ENCODE measurements around the gene ROPN1L.

GRCh38 chr5:10478436-10478835, 36.8 kb downstream of the ROPN1L start:
- TF ChIP-seq POLR2A (IDR thresholded peaks at IDR 0.05; ENCODE audit: borderline replicate concordance, extremely low read depth, insufficient read depth, insufficient read length), result no peak
- TF ChIP-seq EZH2 (IDR thresholded peaks at IDR 0.05), result no peak
- TF ChIP-seq SIN3A (IDR thresholded peaks at IDR 0.05; ENCODE audit: low read depth), result no peak
- TF ChIP-seq CTCF (IDR thresholded peaks at IDR 0.05 in 2 of 3, conservative IDR thresholded peaks at IDR 0.05 in 1 of 3; ENCODE audit: borderline replicate concordance in 1 of 3, insufficient read depth in 1 of 3, low read depth in 2 of 3, low read length in 2 of 3), result no peak

All from HCT116 (cell line).